ENCODE data around the gene DCDC2.

DNA sequence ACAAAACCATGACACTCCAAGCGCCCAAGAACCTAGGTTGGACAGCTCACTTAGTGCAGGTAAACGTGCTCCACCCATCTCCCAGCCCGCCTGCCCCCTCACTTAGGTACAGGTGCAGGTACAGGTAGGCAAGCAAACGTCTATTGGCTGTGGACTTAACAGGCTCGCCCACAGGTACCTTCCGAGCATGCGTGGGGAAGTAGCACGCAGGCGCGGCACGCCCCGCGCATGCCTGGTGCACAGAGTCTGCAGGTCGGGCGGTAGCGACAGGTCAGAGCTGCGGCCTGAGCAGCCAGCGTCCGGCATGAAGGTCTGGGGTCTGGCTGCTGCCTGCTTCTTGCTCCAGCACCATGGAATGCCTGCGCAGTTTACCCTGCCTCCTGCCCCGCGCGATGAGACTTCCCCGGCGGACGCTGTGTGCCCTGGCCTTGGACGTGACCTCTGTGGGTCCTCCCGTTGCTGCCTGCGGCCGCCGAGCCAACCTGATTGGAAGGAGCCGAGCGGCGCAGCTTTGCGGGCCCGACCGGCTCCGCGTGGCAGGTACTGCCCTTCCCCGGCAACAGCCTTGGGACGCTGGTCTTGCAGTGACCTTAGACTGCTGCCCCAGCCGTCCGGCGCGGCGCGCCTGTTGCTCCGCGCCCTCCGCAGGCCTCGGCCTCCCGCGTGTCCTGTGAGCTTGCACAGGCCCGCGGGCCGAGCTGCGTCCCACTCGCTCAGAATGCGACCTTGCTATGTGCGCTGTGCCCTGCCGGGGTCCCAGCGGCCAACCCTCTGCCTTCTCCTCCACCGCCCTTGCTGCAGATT, 45.0 kb upstream of the DCDC2 start, which contains the start of gene MRS2:
- TF ChIP-seq, protein P1, sequence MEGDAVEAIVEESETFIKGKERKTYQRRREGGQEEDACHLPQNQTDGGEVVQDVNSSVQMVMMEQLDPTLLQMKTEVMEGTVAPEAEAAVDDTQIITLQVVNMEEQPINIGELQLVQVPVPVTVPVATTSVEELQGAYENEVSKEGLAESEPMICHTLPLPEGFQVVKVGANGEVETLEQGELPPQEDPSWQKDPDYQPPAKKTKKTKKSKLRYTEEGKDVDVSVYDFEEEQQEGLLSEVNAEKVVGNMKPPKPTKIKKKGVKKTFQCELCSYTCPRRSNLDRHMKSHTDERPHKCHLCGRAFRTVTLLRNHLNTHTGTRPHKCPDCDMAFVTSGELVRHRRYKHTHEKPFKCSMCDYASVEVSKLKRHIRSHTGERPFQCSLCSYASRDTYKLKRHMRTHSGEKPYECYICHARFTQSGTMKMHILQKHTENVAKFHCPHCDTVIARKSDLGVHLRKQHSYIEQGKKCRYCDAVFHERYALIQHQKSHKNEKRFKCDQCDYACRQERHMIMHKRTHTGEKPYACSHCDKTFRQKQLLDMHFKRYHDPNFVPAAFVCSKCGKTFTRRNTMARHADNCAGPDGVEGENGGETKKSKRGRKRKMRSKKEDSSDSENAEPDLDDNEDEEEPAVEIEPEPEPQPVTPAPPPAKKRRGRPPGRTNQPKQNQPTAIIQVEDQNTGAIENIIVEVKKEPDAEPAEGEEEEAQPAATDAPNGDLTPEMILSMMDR (conservative IDR thresholded peaks at IDR 0.05; ENCODE audit: low read length): no peak
- TF ChIP-seq EZH2phosphoT487 (IDR thresholded peaks at IDR 0.05; ENCODE audit: borderline replicate concordance, low read depth, low read length): no peak
